H1 (cell line): Measurements from ENCODE around the gene KIF21A. TPM values are rescaled to one million over a fixed set of nuclear protein-coding genes. Genes with fewer than 3 reads are reported as not detected.

ENCODE experiments used
- CTCF ChIA-PET: fragments of 300-600 bp; sonication (Branson Sonifier 250); formaldehyde crosslinking; loops from one replicate; lab custom pipeline; 2021; ENCODE audit not compliant: partially characterized antibody; lab: Charles Lee
- POLR2A ChIA-PET: fragments of 300-600 bp; sonication (Branson Sonifier 250); formaldehyde crosslinking; loops from one replicate; lab custom pipeline; 2021; ENCODE audit warnings: inconsistent platforms; ENCODE audit not compliant: partially characterized antibody; lab: Charles Lee
- DNase-seq, 2 experiments: peaks; one replicate each; pipeline versions ENCODE4 v3.0.0 to v3.0.0-alpha.2; 2010 to 2022; ENCODE audit warnings: low spot score in 2 of 2, low read depth in 1 of 2, mixed read lengths in 1 of 2
- FAIRE-seq: peaks from 2 replicates; lab custom pipeline; 2011; peaks lifted over from hg19 to GRCh38; lab: Jason Lieb, UNC
- H2AFZ ChIP-seq: 2 replicates; pipeline ENCODE4 v1.8.1; 2012; ENCODE audit warnings: low read length, inconsistent platforms
- H2AK5ac ChIP-seq: 2 replicates; pipeline ENCODE4 v1.6.1; 2013; ENCODE audit warnings: low read depth, low read length
- H2BK120ac ChIP-seq: replicated peaks from 2 replicates; pipeline ENCODE3; 2013; ENCODE audit warnings: low read depth, low read length, inconsistent platforms
- H2BK12ac ChIP-seq: 2 replicates; pipeline ENCODE4 v1.6.1; 2013; ENCODE audit warnings: low read depth, low read length
- H2BK15ac ChIP-seq: 2 replicates; pipeline ENCODE4 v1.6.1; 2013; ENCODE audit warnings: low read length
- H2BK20ac ChIP-seq: 2 replicates; pipeline ENCODE4 v1.6.1; 2013; ENCODE audit warnings: low read length
- H2BK5ac ChIP-seq: 2 replicates; pipeline ENCODE4 v1.6.1; 2013; ENCODE audit warnings: low read depth, low read length
- H3K14ac ChIP-seq: 2 replicates; pipeline ENCODE4 v1.6.1; 2013; ENCODE audit warnings: inconsistent platforms; ENCODE audit not compliant: insufficient read length
- H3K18ac ChIP-seq: 2 replicates; pipeline ENCODE4 v1.6.1; 2013; ENCODE audit warnings: low read length; ENCODE audit errors: extremely low read depth
- H3K23ac ChIP-seq: 2 replicates; pipeline ENCODE4 v1.6.1; 2013; ENCODE audit warnings: inconsistent platforms; ENCODE audit not compliant: insufficient read length
- H3K23me2 ChIP-seq: 2 replicates; pipeline ENCODE4 v1.6.1; 2013; ENCODE audit warnings: low read depth, low read length
- H3K27ac ChIP-seq: 2 replicates; pipeline ENCODE4 v1.6.1; 2011; ENCODE audit warnings: low read depth, low read length, inconsistent platforms
- H3K27me3 ChIP-seq, 4 experiments: replicated peaks in 1 of 4; 1 replicate in 1 of 4; 2 replicates in 3 of 4; pipeline versions ENCODE4 v1.6.1 to v1.8.1; 2011 to 2013; ENCODE audit warnings: low read length in 3 of 4, mild to moderate bottlenecking in 3 of 4, inconsistent platforms in 2 of 4, mixed read lengths in 2 of 4, moderate library complexity in 1 of 4; ENCODE audit not compliant: control insufficient read depth in 3 of 4, insufficient read depth in 3 of 4; ENCODE audit errors: extremely low read depth in 1 of 4
- H3K36me3 ChIP-seq, 4 experiments: 2 replicates each; pipeline versions ENCODE4 v1.6.1 to v1.8.1; 2011 to 2013; ENCODE audit warnings: mild to moderate bottlenecking in 4 of 4, low read length in 3 of 4, moderate library complexity in 2 of 4, control low read depth in 1 of 4, inconsistent platforms in 1 of 4; ENCODE audit not compliant: insufficient read depth in 4 of 4, control insufficient read depth in 2 of 4
- H3K4ac ChIP-seq: replicated peaks from 2 replicates; pipeline ENCODE3; 2013; ENCODE audit warnings: low read length, low read depth, mixed read lengths, inconsistent platforms; ENCODE audit not compliant: insufficient read length
- H3K4me1 ChIP-seq, 4 experiments: replicated peaks in 1 of 4; 1 replicate in 1 of 4; 2 replicates in 3 of 4; pipeline versions ENCODE4 v1.6.1 to v1.8.1; 2011 to 2013; ENCODE audit warnings: low read length in 3 of 4, inconsistent platforms in 2 of 4, mixed read lengths in 1 of 4; ENCODE audit not compliant: insufficient read depth in 4 of 4, control insufficient read depth in 3 of 4
- H3K4me2 ChIP-seq, 2 experiments: 2 replicates each; pipeline versions ENCODE4 v1.6.1 to v1.8.1; 2011 to 2013; ENCODE audit warnings: low read depth in 2 of 2, low read length in 2 of 2, control low read depth in 1 of 2, inconsistent platforms in 1 of 2, mild to moderate bottlenecking in 1 of 2; ENCODE audit not compliant: insufficient read depth in 1 of 2
- H3K4me3 ChIP-seq, 4 experiments: fragments of 200-600, 300-600 bp in 1 of 4; sonication (generic), shearing (Covaris generic), sonication (Bioruptor Twin) in 1 of 4; 2 replicates each; pipeline versions ENCODE4 v1.5.1 to v1.8.1; 2011 to 2016; ENCODE audit warnings: low read length in 4 of 4, low read depth in 3 of 4, control low read depth in 2 of 4, inconsistent platforms in 2 of 4, mild to moderate bottlenecking in 2 of 4, mixed read lengths in 1 of 4, moderate library complexity in 1 of 4; ENCODE audit not compliant: insufficient read depth in 2 of 4; ENCODE audit errors: extremely low read depth in 1 of 4
- H3K56ac ChIP-seq: replicated peaks from 2 replicates; pipeline ENCODE3; 2013; ENCODE audit warnings: low read depth, mild to moderate bottlenecking, mixed read lengths, low read length, inconsistent platforms; ENCODE audit not compliant: insufficient read length
- H3K79me1 ChIP-seq: 2 replicates; pipeline ENCODE4 v1.6.1; 2013; ENCODE audit warnings: low read depth, low read length, control low read depth
- H3K79me2 ChIP-seq, 2 experiments: 2 replicates each; pipeline versions ENCODE4 v1.6.1 to v1.8.1; 2012 to 2013; ENCODE audit warnings: low read length in 2 of 2, mild to moderate bottlenecking in 2 of 2, inconsistent platforms in 1 of 2; ENCODE audit not compliant: insufficient read depth in 2 of 2, control insufficient read depth in 1 of 2
- H3K9ac ChIP-seq, 4 experiments: replicated peaks in 1 of 4; 1 replicate in 1 of 4; 2 replicates in 3 of 4; pipeline versions ENCODE4 v1.6.1 to v1.8.1; 2011 to 2013; ENCODE audit warnings: low read depth in 3 of 4, low read length in 3 of 4, control low read depth in 2 of 4, mild to moderate bottlenecking in 2 of 4, moderate library complexity in 2 of 4, inconsistent platforms in 1 of 4; ENCODE audit errors: extremely low read depth in 1 of 4
- H3K9me3 ChIP-seq, 2 experiments: 2 replicates each; pipeline versions ENCODE4 v1.6.1 to v1.8.1; 2012 to 2013; ENCODE audit warnings: mild to moderate bottlenecking in 2 of 2, moderate library complexity in 2 of 2, control low read depth in 1 of 2, inconsistent platforms in 1 of 2, low read depth in 1 of 2, low read length in 1 of 2, mixed read lengths in 1 of 2; ENCODE audit not compliant: insufficient read depth in 2 of 2
- H4K20me1 ChIP-seq, 2 experiments: replicated peaks in 1 of 2; 2 replicates each; pipeline versions ENCODE3 to v1.8.1; 2011 to 2013; ENCODE audit warnings: inconsistent platforms in 2 of 2, low read length in 2 of 2, mild to moderate bottlenecking in 1 of 2; ENCODE audit not compliant: insufficient read depth in 2 of 2, control insufficient read depth in 1 of 2
- H4K5ac ChIP-seq: 2 replicates; pipeline ENCODE4 v1.6.1; 2013; ENCODE audit warnings: low read length, low read depth, mixed read lengths, inconsistent platforms; ENCODE audit not compliant: insufficient read length
- H4K8ac ChIP-seq: 2 replicates; pipeline ENCODE4 v1.8.0; 2013; ENCODE audit warnings: mild to moderate bottlenecking, moderate library complexity, low read length, inconsistent platforms; ENCODE audit not compliant: insufficient read depth; ENCODE audit errors: extremely low read depth
- H4K91ac ChIP-seq: replicated peaks from 2 replicates; pipeline ENCODE3; 2013; ENCODE audit warnings: low read length, mixed read lengths, inconsistent platforms; ENCODE audit not compliant: insufficient read length
- BACH1 ChIP-seq: IDR thresholded peaks from 2 replicates; pipeline ENCODE4 v1.6.1; 2012; ENCODE audit warnings: low read length, improper control_type of control experiment
- CTBP2 ChIP-seq: IDR thresholded peaks from 2 replicates; pipeline ENCODE4 v1.7.0; 2011; ENCODE audit warnings: borderline replicate concordance, mild to moderate bottlenecking, moderate library complexity, mixed read lengths, low read length; ENCODE audit not compliant: insufficient read depth, insufficient read length
- JUND ChIP-seq: IDR thresholded peaks from 2 replicates; pipeline ENCODE4 v1.6.1; 2011; ENCODE audit warnings: mild to moderate bottlenecking, improper control_type of control experiment, low read length
- POLR2A ChIP-seq, 2 experiments: IDR thresholded peaks; 1 replicate in 1 of 2; 2 replicates in 1 of 2; pipeline ENCODE4 v1.6.1; 2011; ENCODE audit warnings: low read depth in 2 of 2, low read length in 2 of 2, mild to moderate bottlenecking in 2 of 2; ENCODE audit errors: control extremely low read depth in 1 of 2
- RNF2 ChIP-seq: fragments of 200-900, 300-1000 bp; sonication (generic); IDR thresholded peaks from 2 replicates; pipeline ENCODE4 v1.7.1; 2016; ENCODE audit warnings: borderline replicate concordance, low read depth, mild to moderate bottlenecking, antibody characterized with exemption, low read length; ENCODE audit not compliant: poor library complexity, severe bottlenecking; ENCODE audit errors: missing control alignments
- SIRT6 ChIP-seq: IDR thresholded peaks from one replicate; pipeline ENCODE4 v1.7.1; 2012; ENCODE audit warnings: low read length, inconsistent platforms
- TAF1 ChIP-seq: IDR thresholded peaks from 2 replicates; pipeline ENCODE4 v1.6.1; 2011; ENCODE audit warnings: mild to moderate bottlenecking, low read depth, low read length
- TCF12 ChIP-seq: IDR thresholded peaks from 2 replicates; pipeline ENCODE4 v1.6.1; 2011; ENCODE audit warnings: low read depth, mild to moderate bottlenecking, low read length
- WGBS, 2 experiments: shearing (Covaris generic) in 1 of 2; methylation state at CpG; one replicate each; pipeline versions ENCODE4 v1.1.6 to v1.1.7; 2013 to 2015; ENCODE audit warnings: low lambda C conversion rate in 2 of 2, mixed read lengths in 2 of 2, inconsistent platforms in 1 of 2, low coverage in 1 of 2, missing lambda C conversion rate in 1 of 2; ENCODE audit not compliant: insufficient replicate concordance in 2 of 2, insufficient coverage in 1 of 2, insufficient read length in 1 of 2; ENCODE audit errors: extremely low coverage in 1 of 2, missing lambda C conversion rate in 1 of 2; 5-methylcytosine and 5-hydroxymethylcytosine counted together
- polyA plus RNA-seq, 7 experiments: library from polyadenylated mRNA; depleted of rRNA in 3 of 7; stranded (reverse) in 5 of 7; unstranded in 2 of 7; fragments of >200 nt in 5 of 7; fragments of 200-250 nt in 2 of 7; gene quantifications; 1 replicate in 5 of 7; 2 replicates in 1 of 7; 4 replicates in 1 of 7; pipeline versions ENCODE4 v1.2.1 to v1.2.3, GENCODE V29; 2011 to 2013; ENCODE audit warnings: missing spikeins in 2 of 7, mixed read lengths in 2 of 7
- total RNA-seq: library from RNA; stranded (reverse); fragmentation: NEBNext Ultra II Directional; extraction: Animal tissue kit (Norgen Biotek cat#: 25700); gene quantifications from 2 replicates; pipeline ENCODE4 v1.2.1, GENCODE V29; 2021
- TF ChIP-seq, protein P1 (sequence below), 3 experiments: IDR thresholded peaks; 1 replicate in 2 of 3; 2 replicates in 1 of 3; pipeline versions ENCODE4 v1.5.1 to v1.6.1; 2011; ENCODE audit warnings: low read length in 3 of 3, mild to moderate bottlenecking in 3 of 3, inconsistent platforms in 2 of 3, low read depth in 1 of 3, moderate library complexity in 1 of 3; ENCODE audit not compliant: insufficient read depth in 1 of 3; ENCODE audit errors: control extremely low read depth in 1 of 3

Gene KIF21A
- total and polyA plus RNA-seq, 2 of the 8 experiments (the other 6 are each of a cell fraction or from before 2014, with no cell fraction given): 10.0 to 26.0 TPM

GRCh38 chr12:39365364-39366001 lies 77.4 kb downstream of the KIF21A start:
- Histone ChIP-seq H3K36me3 (peaks cover 0 to 7% (median 1%) of the 10 kb centered on the region in 4 experiments; a peak in 2 of 8 replicates), H3K23ac (no peak overlapping the region), H3K14ac (no peak overlapping the region), H2BK20ac (no peak overlapping the region), H3K79me2 (no peaks in the 10 kb centered on the region), H4K5ac (no peak overlapping the region), H4K8ac (no peak overlapping the region), H3K4me1 (no peaks in the 10 kb centered on the region), H4K20me1 (no peaks in the 10 kb centered on the region), H3K4ac (no peak overlapping the region), H3K27ac (no peak overlapping the region), H3K4me2 (no peak overlapping the region), H3K4me3 (no peak overlapping the region), H2AK5ac (no peak overlapping the region), H2BK120ac (no peak overlapping the region), H2AFZ (no peak overlapping the region), H3K79me1 (no peaks in the 10 kb centered on the region), H4K91ac (no peak overlapping the region), H3K56ac (no peak overlapping the region), H3K27me3 (no peaks in the 10 kb centered on the region), H3K18ac (no peak overlapping the region), H2BK12ac (no peak overlapping the region), H2BK15ac (no peak overlapping the region), H2BK5ac (no peak overlapping the region), H3K23me2 (no peaks in the 10 kb centered on the region), H3K9ac (no peak overlapping the region), H3K9me3 (no peaks in the 10 kb centered on the region)
- ChIA-PET POLR2A (no interaction called here), CTCF (interaction anchor here (0.8 to 2.6 kb wide), 8 partner anchors 8 to 290 kb away, joined by 3 to 14 read pairs (median 4); no protein-coding TSS in a partner anchor)
- FAIRE-seq: no peak
- TF ChIP-seq SIRT6: no peak
- TF ChIP-seq CTBP2: no peak
- TF ChIP-seq TAF1: no peak
- TF ChIP-seq, protein P1, sequence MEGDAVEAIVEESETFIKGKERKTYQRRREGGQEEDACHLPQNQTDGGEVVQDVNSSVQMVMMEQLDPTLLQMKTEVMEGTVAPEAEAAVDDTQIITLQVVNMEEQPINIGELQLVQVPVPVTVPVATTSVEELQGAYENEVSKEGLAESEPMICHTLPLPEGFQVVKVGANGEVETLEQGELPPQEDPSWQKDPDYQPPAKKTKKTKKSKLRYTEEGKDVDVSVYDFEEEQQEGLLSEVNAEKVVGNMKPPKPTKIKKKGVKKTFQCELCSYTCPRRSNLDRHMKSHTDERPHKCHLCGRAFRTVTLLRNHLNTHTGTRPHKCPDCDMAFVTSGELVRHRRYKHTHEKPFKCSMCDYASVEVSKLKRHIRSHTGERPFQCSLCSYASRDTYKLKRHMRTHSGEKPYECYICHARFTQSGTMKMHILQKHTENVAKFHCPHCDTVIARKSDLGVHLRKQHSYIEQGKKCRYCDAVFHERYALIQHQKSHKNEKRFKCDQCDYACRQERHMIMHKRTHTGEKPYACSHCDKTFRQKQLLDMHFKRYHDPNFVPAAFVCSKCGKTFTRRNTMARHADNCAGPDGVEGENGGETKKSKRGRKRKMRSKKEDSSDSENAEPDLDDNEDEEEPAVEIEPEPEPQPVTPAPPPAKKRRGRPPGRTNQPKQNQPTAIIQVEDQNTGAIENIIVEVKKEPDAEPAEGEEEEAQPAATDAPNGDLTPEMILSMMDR (IDR thresholded peaks at IDR 0.05; ENCODE audit: control extremely low read depth in 1 of 3, insufficient read depth in 1 of 3, low read depth in 1 of 3, low read length in 3 of 3): no peak
- no peak for TF ChIP-seq TCF12
- TF ChIP-seq RNF2: no peak
- TF ChIP-seq BACH1: no peak
- no peak for TF ChIP-seq POLR2A (IDR thresholded peaks at IDR 0.05; ENCODE audit: control extremely low read depth in 1 of 2, low read depth in 2 of 2, low read length in 2 of 2)
- TF ChIP-seq JUND: no peak
- DNase-seq: no peak
- 93% methylated on average over 8 of the region's 8 CpGs; no CpG with 5 or more reads in 1 of the 2 experiments for WGBS, 2 experiments
